Endothelial cell of umbilical vein (primary cell): Measurements from ENCODE around the gene MOCOS. TPM values are rescaled to one million over a fixed set of nuclear protein-coding genes. Genes with fewer than 3 reads are reported as not detected.

Experiments
- BruUV-seq: library from RNA; stranded (reverse); fragments of 400-500 nt; replicated peaks from 2 replicates; lab custom pipeline; 2021; lab: Mats Ljungman, UMichigan
- CTCF ChIA-PET: fragments of 300-600, 350-600 bp; sonication (Branson Sonifier 250); formaldehyde crosslinking; loops from one replicate; lab custom pipeline; 2021; ENCODE audit warnings: antibody characterized with exemption, inconsistent platforms; lab: Charles Lee
- POLR2A ChIA-PET: fragments of 300-600, 350-600 bp; sonication (Branson Sonifier 250); formaldehyde crosslinking; loops from one replicate; lab custom pipeline; 2021; ENCODE audit warnings: antibody characterized with exemption, inconsistent platforms; lab: Charles Lee
- DNase-seq: peaks from one replicate; pipeline ENCODE4 v3.0.0-alpha.2; 2011; ENCODE audit warnings: low read depth, low spot score
- FAIRE-seq: peaks from 2 replicates; lab custom pipeline; 2011; peaks lifted over from hg19 to GRCh38; lab: Jason Lieb, UNC
- H2AFZ ChIP-seq: 2 replicates; pipeline ENCODE4 v1.6.0; 2012; ENCODE audit warnings: low read depth, low read length, control low read depth, inconsistent platforms
- H3K27ac ChIP-seq: 2 replicates; pipeline ENCODE4 v1.5.1; 2011; ENCODE audit warnings: low read depth, mild to moderate bottlenecking, control low read depth, low read length, moderate library complexity; ENCODE audit not compliant: insufficient read depth
- H3K27me3 ChIP-seq, 2 experiments: 2 replicates each; pipeline versions ENCODE4 v1.6.0 to v1.6.1; 2011; ENCODE audit warnings: low read length in 2 of 2, mixed read lengths in 1 of 2; ENCODE audit not compliant: control insufficient read depth in 2 of 2, insufficient read depth in 2 of 2
- H3K36me3 ChIP-seq, 2 experiments: 2 replicates in 1 of 2; 3 replicates in 1 of 2; pipeline ENCODE4 v1.5.1; 2011; ENCODE audit warnings: low read length in 2 of 2, mild to moderate bottlenecking in 1 of 2, moderate library complexity in 1 of 2; ENCODE audit not compliant: control insufficient read depth in 2 of 2, insufficient read depth in 2 of 2; ENCODE audit errors: extremely low read depth in 1 of 2
- H3K4me1 ChIP-seq: 3 replicates; pipeline ENCODE4 v1.5.1; 2011; ENCODE audit warnings: mild to moderate bottlenecking, low read length; ENCODE audit not compliant: control insufficient read depth, insufficient read depth; ENCODE audit errors: extremely low read depth
- H3K4me2 ChIP-seq: 2 replicates; pipeline ENCODE4 v1.6.1; 2011; ENCODE audit warnings: low read length, control low read depth, mixed read lengths; ENCODE audit not compliant: insufficient read depth
- H3K4me3 ChIP-seq, 3 experiments: fragments of 200-600 bp in 1 of 3; sonication (generic), shearing (Covaris generic) in 1 of 3; replicated peaks in 1 of 3; 2 replicates each; pipeline ENCODE4 v1.5.1; 2011 to 2016; ENCODE audit warnings: control low read depth in 3 of 3, low read length in 3 of 3, mild to moderate bottlenecking in 2 of 3, inconsistent platforms in 1 of 3, low read depth in 1 of 3, moderate library complexity in 1 of 3; ENCODE audit not compliant: insufficient read depth in 1 of 3
- H3K79me2 ChIP-seq: 2 replicates; pipeline ENCODE4 v1.6.0; 2012; ENCODE audit warnings: low read length, inconsistent platforms; ENCODE audit not compliant: control insufficient read depth, insufficient read depth
- H3K9ac ChIP-seq: replicated peaks from 2 replicates; pipeline ENCODE3; 2011; ENCODE audit warnings: low read length, control low read depth; ENCODE audit not compliant: insufficient read depth; ENCODE audit errors: extremely low read depth
- H3K9me1 ChIP-seq: replicated peaks from 3 replicates; pipeline ENCODE4 v1.6.0; 2011; ENCODE audit warnings: mild to moderate bottlenecking, low read length; ENCODE audit not compliant: control insufficient read depth, insufficient read depth; ENCODE audit errors: extremely low read depth
- H3K9me3 ChIP-seq: replicated peaks from 2 replicates; pipeline ENCODE4 v1.5.1; 2012; ENCODE audit warnings: low read length, inconsistent platforms; ENCODE audit not compliant: control insufficient read depth, insufficient read depth
- H4K20me1 ChIP-seq: replicated peaks from 2 replicates; pipeline ENCODE3; 2011; ENCODE audit warnings: mild to moderate bottlenecking, low read length; ENCODE audit not compliant: control insufficient read depth, insufficient read depth; ENCODE audit errors: extremely low read depth
- EZH2 ChIP-seq: IDR thresholded peaks from 2 replicates; pipeline ENCODE4 v1.6.1; 2012; ENCODE audit warnings: borderline replicate concordance, low read depth, mild to moderate bottlenecking, moderate library complexity, low read length, inconsistent platforms; ENCODE audit not compliant: severe bottlenecking
- FOS ChIP-seq: IDR thresholded peaks from 2 replicates; pipeline ENCODE4 v1.6.1; 2011; ENCODE audit warnings: mild to moderate bottlenecking, low read length, moderate library complexity, borderline replicate concordance; ENCODE audit not compliant: insufficient read depth
- MYC ChIP-seq: IDR thresholded peaks from one replicate; pipeline ENCODE4 v1.6.1; 2011; ENCODE audit warnings: mild to moderate bottlenecking, low read depth, low read length
- dilution Hi-C: fragments of 300-500 bp; cut with MboI; formaldehyde crosslinking; loops from one replicate; pipeline ENCODE4 v1.15.0; 2019; ENCODE audit warnings: low sequenced_read_pairs; ENCODE audit not compliant: extremely low pct_ligation_motif_present
- intact Hi-C: fragments of 100-400 bp; cut with micrococcal nuclease; formaldehyde crosslinking; loops from one replicate; pipeline ENCODE4 v1.10.0; 2022
- polyA plus RNA-seq, 4 experiments: library from polyadenylated mRNA; depleted of rRNA in 3 of 4; stranded (reverse) in 3 of 4; unstranded in 1 of 4; fragments of >200 nt; gene quantifications; 2 replicates each; pipeline versions ENCODE4 v1.2.1 to v1.2.3, GENCODE V29; 2011 to 2012; ENCODE audit warnings: missing spikeins in 1 of 4
- total RNA-seq: library from RNA; stranded (reverse); gene quantifications from 2 replicates; pipeline ENCODE4 v1.2.3, GENCODE V29; 2021
- TF ChIP-seq, protein P1 (sequence below): IDR thresholded peaks from 2 replicates; pipeline ENCODE4 v1.6.1; 2011; ENCODE audit not compliant: insufficient read depth, insufficient read length
- TF ChIP-seq, protein P2 (sequence below), 2 donors: IDR thresholded peaks; 1 replicate in 1 of 2; 2 replicates in 1 of 2; pipeline ENCODE4 v1.5.1; 2011; ENCODE audit warnings: low read length in 2 of 2, mild to moderate bottlenecking in 2 of 2, moderate library complexity in 2 of 2, control low read depth in 1 of 2, inconsistent platforms in 1 of 2, low read depth in 1 of 2; ENCODE audit not compliant: insufficient read depth in 1 of 2; ENCODE audit errors: extremely low read depth in 1 of 2

Gene MOCOS
- total and polyA plus RNA-seq, 2 donors (not counting 3 experiments of a cell fraction or from before 2014, with no cell fraction given): 0.18 to 0.88 TPM

GRCh38 chr18:36203360-36203895, 16.1 kb downstream of the MOCOS start:
- Histone ChIP-seq H3K4me2 (no peak overlapping the region), H4K20me1 (no peaks in the 10 kb centered on the region), H3K9ac (no peak overlapping the region), H3K36me3 (no peaks in the 10 kb centered on the region), H3K27me3 (no peaks in the 10 kb centered on the region), H3K4me3 (no peak overlapping the region), H3K79me2 (no peaks in the 10 kb centered on the region), H3K27ac (no peak overlapping the region), H3K9me1 (no peaks in the 10 kb centered on the region), H3K9me3 (no peaks in the 10 kb centered on the region), H3K4me1 (no peaks in the 10 kb centered on the region), H2AFZ (no peak overlapping the region)
- intact Hi-C loops: no loop called here
- no peak for FAIRE-seq
- no TSS peak for BruUV-seq
- TF ChIP-seq, protein P1, sequence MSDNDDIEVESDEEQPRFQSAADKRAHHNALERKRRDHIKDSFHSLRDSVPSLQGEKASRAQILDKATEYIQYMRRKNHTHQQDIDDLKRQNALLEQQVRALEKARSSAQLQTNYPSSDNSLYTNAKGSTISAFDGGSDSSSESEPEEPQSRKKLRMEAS: no peak
- TF ChIP-seq MYC (no peak), EZH2 (no peak)
- POLR2A ChIA-PET: no interaction called here
- CTCF ChIA-PET: interaction anchor here (1.2 kb wide), 1 partner anchor 9 kb away, joined by 3 read pairs; no protein-coding TSS in a partner anchor
- DNase-seq: no peak
- dilution Hi-C loops: no loop called here

GRCh38 chr18:36205166-36205565, 17.9 kb downstream of the MOCOS start:
- H3K4me3 ChIP-seq: no peak overlapping the region
- POLR2A ChIA-PET: no interaction called here
- H3K36me3 ChIP-seq: no peaks in the 10 kb centered on the region
- no peaks in the 10 kb centered on the region for H3K9me1 ChIP-seq
- BruUV-seq: no TSS peak
- H3K9me3 ChIP-seq: no peaks in the 10 kb centered on the region
- FAIRE-seq (no peak), DNase-seq (no peak)
- no peaks in the 10 kb centered on the region for H3K79me2 ChIP-seq
- CTCF ChIA-PET: no interaction called here
- no peak overlapping the region for H2AFZ ChIP-seq
- dilution Hi-C loops: no loop called here
- H3K4me2 ChIP-seq: no peak overlapping the region
- no peak overlapping the region for H3K27ac ChIP-seq
- TF ChIP-seq FOS (no peak), MYC (no peak), EZH2 (no peak)
- TF ChIP-seq, protein P2, sequence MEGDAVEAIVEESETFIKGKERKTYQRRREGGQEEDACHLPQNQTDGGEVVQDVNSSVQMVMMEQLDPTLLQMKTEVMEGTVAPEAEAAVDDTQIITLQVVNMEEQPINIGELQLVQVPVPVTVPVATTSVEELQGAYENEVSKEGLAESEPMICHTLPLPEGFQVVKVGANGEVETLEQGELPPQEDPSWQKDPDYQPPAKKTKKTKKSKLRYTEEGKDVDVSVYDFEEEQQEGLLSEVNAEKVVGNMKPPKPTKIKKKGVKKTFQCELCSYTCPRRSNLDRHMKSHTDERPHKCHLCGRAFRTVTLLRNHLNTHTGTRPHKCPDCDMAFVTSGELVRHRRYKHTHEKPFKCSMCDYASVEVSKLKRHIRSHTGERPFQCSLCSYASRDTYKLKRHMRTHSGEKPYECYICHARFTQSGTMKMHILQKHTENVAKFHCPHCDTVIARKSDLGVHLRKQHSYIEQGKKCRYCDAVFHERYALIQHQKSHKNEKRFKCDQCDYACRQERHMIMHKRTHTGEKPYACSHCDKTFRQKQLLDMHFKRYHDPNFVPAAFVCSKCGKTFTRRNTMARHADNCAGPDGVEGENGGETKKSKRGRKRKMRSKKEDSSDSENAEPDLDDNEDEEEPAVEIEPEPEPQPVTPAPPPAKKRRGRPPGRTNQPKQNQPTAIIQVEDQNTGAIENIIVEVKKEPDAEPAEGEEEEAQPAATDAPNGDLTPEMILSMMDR (IDR thresholded peaks at IDR 0.05; ENCODE audit: extremely low read depth in 1 of 2, insufficient read depth in 1 of 2, low read depth in 1 of 2, low read length in 2 of 2): no peak
- intact Hi-C loops: no loop called here
- H3K27me3 ChIP-seq: no peaks in the 10 kb centered on the region
- no peaks in the 10 kb centered on the region for H3K4me1 ChIP-seq
- H3K9ac ChIP-seq: no peak overlapping the region
- no peaks in the 10 kb centered on the region for H4K20me1 ChIP-seq
